ENCODE measurements around the gene ZW10. TPM values are rescaled to one million over a fixed set of nuclear protein-coding genes. Genes with fewer than 3 reads are reported as not detected.
A peak's percentile ranks its signal among the peaks of the same experiment; 100 is the strongest.

Gene ZW10
- total RNA-seq, 1 experiment from 2014 or later: 26.0 TPM

GRCh38 chr11:113771964-113772363 is 1.5 kb downstream of the ZW10 start:
- no peak overlapping the region for H2AFZ ChIP-seq (ENCODE audit: low read length)
- peaks cover 2 to 10% of the 10 kb centered on the region in 2 experiments for H3K4me1 Mint-ChIP-seq
- H3K56ac ChIP-seq (ENCODE audit: insufficient read length, low read depth, low read length): no peak overlapping the region
- H3K23me2 ChIP-seq (ENCODE audit: insufficient read length, low read depth, low read length, poor library complexity, severe bottlenecking): no peaks in the 10 kb centered on the region
- H2BK12ac ChIP-seq (ENCODE audit: insufficient read length, low read depth, low read length): no peak overlapping the region
- H4K91ac ChIP-seq (ENCODE audit: insufficient read length, low read depth, low read length): no peak overlapping the region
- no peak overlapping the region for H3K9ac ChIP-seq (ENCODE audit: extremely low read depth, insufficient read length, low read length)
- no peak overlapping the region for H3K23ac ChIP-seq (ENCODE audit: insufficient read length, low read depth, low read length)
- H3K9me3 Mint-ChIP-seq: no peaks in the 10 kb centered on the region; a peak in 2 of 5 replicates
- no peak overlapping the region for H4K8ac ChIP-seq (replicated peaks; ENCODE audit: insufficient read length, low read depth, low read length)
- no peaks in the 10 kb centered on the region for H3K9me3 ChIP-seq (ENCODE audit: control insufficient read depth, low read depth, low read length)
- WGBS (ENCODE audit: extremely low coverage, insufficient read length, low lambda C conversion rate): no CpG with 5 or more reads among the region's 3 CpGs
- no peak overlapping the region for H4K5ac ChIP-seq (ENCODE audit: insufficient read length, low read depth, low read length)
- no peaks in the 10 kb centered on the region for H3K27me3 ChIP-seq (ENCODE audit: insufficient read depth, low read length)
- H3K79me2 ChIP-seq (ENCODE audit: insufficient read depth, low read length): no peaks in the 10 kb centered on the region
- H3K4ac ChIP-seq (ENCODE audit: low read depth, low read length): no peak overlapping the region
- no peak overlapping the region for H3K18ac ChIP-seq (ENCODE audit: insufficient read length, low read depth, low read length)
- H2BK20ac ChIP-seq (ENCODE audit: low read depth, low read length, poor library complexity, severe bottlenecking): no peak overlapping the region
- H3K4me2 ChIP-seq (ENCODE audit: insufficient read depth, insufficient read length, low read length): peak overlapping the region; percentile 22
- no peak overlapping the region for H2BK15ac ChIP-seq (ENCODE audit: low read depth, low read length)
- no peak overlapping the region for H2BK5ac ChIP-seq (ENCODE audit: insufficient read length, low read length)
- DNase-seq: no peak
- no peak overlapping the region for H3K14ac ChIP-seq (ENCODE audit: insufficient read depth, low read length)
- peaks cover 9% of the 10 kb centered on the region for H3K27me3 Mint-ChIP-seq (ENCODE audit: low read depth)
- H2BK120ac ChIP-seq (ENCODE audit: low read depth, low read length, poor library complexity, severe bottlenecking): no peak overlapping the region
- H3K79me1 ChIP-seq (ENCODE audit: insufficient read depth, low read depth, low read length, poor library complexity, severe bottlenecking): no peaks in the 10 kb centered on the region
- H3K27ac ChIP-seq (ENCODE audit: insufficient read length, low read depth, low read length): no peak overlapping the region
- H3T11ph ChIP-seq (ENCODE audit: low read length): no peak overlapping the region
- no peaks in the 10 kb centered on the region for H3K4me1 ChIP-seq (ENCODE audit: insufficient read depth, low read length)
- H3K36me3 Mint-ChIP-seq (ENCODE audit: insufficient read depth in 1 of 3, low read depth in 3 of 3): peaks cover 10 to 29% (median 28%) of the 10 kb centered on the region in 3 experiments; a peak in 6 of 7 replicates
- TF ChIP-seq, protein P1, sequence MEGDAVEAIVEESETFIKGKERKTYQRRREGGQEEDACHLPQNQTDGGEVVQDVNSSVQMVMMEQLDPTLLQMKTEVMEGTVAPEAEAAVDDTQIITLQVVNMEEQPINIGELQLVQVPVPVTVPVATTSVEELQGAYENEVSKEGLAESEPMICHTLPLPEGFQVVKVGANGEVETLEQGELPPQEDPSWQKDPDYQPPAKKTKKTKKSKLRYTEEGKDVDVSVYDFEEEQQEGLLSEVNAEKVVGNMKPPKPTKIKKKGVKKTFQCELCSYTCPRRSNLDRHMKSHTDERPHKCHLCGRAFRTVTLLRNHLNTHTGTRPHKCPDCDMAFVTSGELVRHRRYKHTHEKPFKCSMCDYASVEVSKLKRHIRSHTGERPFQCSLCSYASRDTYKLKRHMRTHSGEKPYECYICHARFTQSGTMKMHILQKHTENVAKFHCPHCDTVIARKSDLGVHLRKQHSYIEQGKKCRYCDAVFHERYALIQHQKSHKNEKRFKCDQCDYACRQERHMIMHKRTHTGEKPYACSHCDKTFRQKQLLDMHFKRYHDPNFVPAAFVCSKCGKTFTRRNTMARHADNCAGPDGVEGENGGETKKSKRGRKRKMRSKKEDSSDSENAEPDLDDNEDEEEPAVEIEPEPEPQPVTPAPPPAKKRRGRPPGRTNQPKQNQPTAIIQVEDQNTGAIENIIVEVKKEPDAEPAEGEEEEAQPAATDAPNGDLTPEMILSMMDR (conservative IDR thresholded peaks at IDR 0.05): no peak
- H4K20me1 ChIP-seq (ENCODE audit: control insufficient read depth, insufficient read depth, insufficient read length): no peaks in the 10 kb centered on the region
- H2AK5ac ChIP-seq (ENCODE audit: insufficient read length, low read length): no peak overlapping the region
- no peak overlapping the region; a peak in 1 of 7 replicates for H3K27ac Mint-ChIP-seq
- H3K4me3 Mint-ChIP-seq: peak overlapping the region; percentile 98 to 100
